ENCODE results near the gene UPB1. TPM values are rescaled to one million over a fixed set of nuclear protein-coding genes. Genes with fewer than 3 reads are reported as not detected.

UPB1 gene
- total RNA-seq, 1 experiment from 2014 or later: 0.09 TPM

- H3K36me3 Mint-ChIP-seq: peaks cover 49% of the 10 kb centered on the region
- CTCF ChIA-PET: no interaction called here
- POLR2A ChIA-PET: no interaction called here
- no peak overlapping the region for H3K4me3 Mint-ChIP-seq
- H3K9me3 Mint-ChIP-seq: no peaks in the 10 kb centered on the region
- TF ChIP-seq CREB1 (CRISPR knock-in tag; IDR thresholded peaks at IDR 0.05): no peak
- no peak for TF ChIP-seq MLX (CRISPR knock-in tag; IDR thresholded peaks at IDR 0.05)
- peaks cover 7% of the 10 kb centered on the region; the same call in 1 of the 2 replicates for H3K4me1 Mint-ChIP-seq
- H3K27ac Mint-ChIP-seq: no peak overlapping the region
- H3K27me3 Mint-ChIP-seq (ENCODE audit: low read depth): no peaks in the 10 kb centered on the region
- ATAC-seq: no peak
- DNase-seq (ENCODE audit: low spot score): no peak
Observed at GRCh38 chr22:24563246-24563645, 68.1 kb downstream of the UPB1 start.

GRCh38 chr22:24564376-24565058 lies 69.4 kb downstream of the UPB1 start:
- Mint-ChIP-seq H3K36me3 (peaks cover 44% of the 10 kb centered on the region), H3K4me3 (no peak overlapping the region), H3K27me3 (ENCODE audit: low read depth) (no peaks in the 10 kb centered on the region), H3K27ac (peak overlapping the region; percentile 40; the same call in 1 of the 2 replicates), H3K9me3 (no peaks in the 10 kb centered on the region), H3K4me1 (no peaks in the 10 kb centered on the region)
- ChIA-PET CTCF (no interaction called here), POLR2A (interaction anchor here (1.6 kb wide), 1 partner anchor 9 kb away, joined by 6 read pairs; the partner anchor contains the start of genes GUCD1 and SNRPD3)
- DNase-seq (ENCODE audit: low spot score): no peak
- ATAC-seq: no peak
- TF ChIP-seq ZNF232 (CRISPR knock-in tag; IDR thresholded peaks at IDR 0.05) (no peak), TCF7 (CRISPR knock-in tag; IDR thresholded peaks at IDR 0.05; ENCODE audit: low read depth) (no peak), MYBL2 (CRISPR knock-in tag; IDR thresholded peaks at IDR 0.05) (no peak), CREM (CRISPR knock-in tag; IDR thresholded peaks at IDR 0.05) (no peak), ZBTB21 (CRISPR knock-in tag; IDR thresholded peaks at IDR 0.05; ENCODE audit: borderline replicate concordance) (no peak), EMX1 (CRISPR knock-in tag; IDR thresholded peaks at IDR 0.05) (no peak), TEAD4 (CRISPR knock-in tag; IDR thresholded peaks at IDR 0.05) (no peak), ZNF425 (CRISPR knock-in tag; conservative IDR thresholded peaks at IDR 0.05) (no peak), JAZF1 (CRISPR knock-in tag; IDR thresholded peaks at IDR 0.05) (no peak), NFATC4 (CRISPR knock-in tag; IDR thresholded peaks at IDR 0.05) (no peak), USF1 (CRISPR knock-in tag; IDR thresholded peaks at IDR 0.05) (no peak), E2F5 (CRISPR knock-in tag; IDR thresholded peaks at IDR 0.05) (no peak), ZNF317 (CRISPR knock-in tag; IDR thresholded peaks at IDR 0.05; ENCODE audit: borderline replicate concordance, low read depth) (no peak), CREB1 (CRISPR knock-in tag; IDR thresholded peaks at IDR 0.05) (no peak), FOXP4 (CRISPR knock-in tag; IDR thresholded peaks at IDR 0.05) (no peak), ATF6 (CRISPR knock-in tag; IDR thresholded peaks at IDR 0.05) (no peak), NR2C2 (CRISPR knock-in tag; IDR thresholded peaks at IDR 0.05) (no peak), KAT7 (CRISPR knock-in tag; IDR thresholded peaks at IDR 0.05; ENCODE audit: borderline replicate concordance) (no peak), GABPB1 (CRISPR knock-in tag; IDR thresholded peaks at IDR 0.05) (no peak)

Data from WTC11 (cell line).